K562 (cell line): Measurements from ENCODE around the gene SPATA24. TPM values are rescaled to one million over a fixed set of nuclear protein-coding genes. Genes with fewer than 3 reads are reported as not detected.
A peak's percentile ranks its signal among the peaks of the same experiment; 100 is the strongest.

ENCODE experiments used
- ATAC-seq: fragments of 200-7000 bp; cut with Tn5 transposase; 3 replicates; pipeline ENCODE4 v1.9.1; 2020; ENCODE audit warnings: moderate library complexity
- BruUV-seq: library from RNA; stranded (reverse); fragments of 400-500 nt; replicated peaks from 2 replicates; lab custom pipeline; 2021; lab: Mats Ljungman, UMichigan
- CTCF ChIA-PET: fragments of 300-600 bp; formaldehyde crosslinking; extraction: SDS; loops from one replicate; lab custom pipeline; 2021; ENCODE audit warnings: low intra/inter-chr PET ratio; lab: Yijun Ruan, JAX
- POLR2A ChIA-PET: fragments of 300-600, 350-650 bp; sonication (Branson Sonifier 250); formaldehyde crosslinking; extraction: SDS; loops from one replicate; lab custom pipeline; 2021; ENCODE audit warnings: antibody characterized with exemption, inconsistent platforms; lab: Yijun Ruan, JAX
- DNase-seq, 4 experiments: peaks; one replicate each; pipeline versions ENCODE4 v3.0.0 to v3.0.0-alpha.2; 2011 to 2018; ENCODE audit warnings: low spot score in 3 of 4, mixed read lengths in 3 of 4; ENCODE audit errors: extremely low read depth in 1 of 4
- FAIRE-seq: peaks from 2 replicates; lab custom pipeline; 2011; peaks lifted over from hg19 to GRCh38; lab: Jason Lieb, UNC
- H2AFZ ChIP-seq: 2 replicates; pipeline ENCODE4 v1.6.0; 2011; ENCODE audit warnings: low read depth, low read length, control low read depth, inconsistent platforms
- H3K27ac ChIP-seq: fragments of 200-600 bp; 3 replicates; pipeline ENCODE4 v1.8.0; 2011; ENCODE audit warnings: low read depth, mild to moderate bottlenecking, control low read depth, inconsistent platforms, low read length, moderate library complexity, mixed read lengths; ENCODE audit errors: extremely low read depth
- H3K27me3 ChIP-seq, 2 experiments: fragments of 300-600 bp in 1 of 2; 2 replicates in 1 of 2; 3 replicates in 1 of 2; pipeline versions ENCODE4 v1.6.0 to v1.8.0; 2011; ENCODE audit warnings: inconsistent platforms in 2 of 2, low read length in 2 of 2, mild to moderate bottlenecking in 1 of 2, mixed read lengths in 1 of 2, moderate library complexity in 1 of 2; ENCODE audit not compliant: control insufficient read depth in 2 of 2, insufficient read depth in 2 of 2
- H3K36me3 ChIP-seq: fragments of 300-600 bp; 3 replicates; pipeline ENCODE4 v1.8.0; 2011; ENCODE audit warnings: mild to moderate bottlenecking, low read length, inconsistent platforms; ENCODE audit not compliant: control insufficient read depth, insufficient read depth
- H3K4me1 ChIP-seq, 2 experiments: fragments of 200-600 bp in 1 of 2; replicated peaks in 1 of 2; 2 replicates in 1 of 2; 3 replicates in 1 of 2; pipeline versions ENCODE4 v1.5.1 to v1.8.0; 2011; ENCODE audit warnings: inconsistent platforms in 2 of 2, low read length in 2 of 2, mild to moderate bottlenecking in 1 of 2, mixed read lengths in 1 of 2, moderate library complexity in 1 of 2; ENCODE audit not compliant: control insufficient read depth in 2 of 2, insufficient read depth in 2 of 2
- H3K4me2 ChIP-seq: 2 replicates; pipeline ENCODE4 v1.6.1; 2011; ENCODE audit warnings: low read length, control low read depth, inconsistent platforms, mixed read lengths; ENCODE audit not compliant: insufficient read depth
- H3K4me3 ChIP-seq: fragments of 200-600 bp; sonication (generic), shearing (Covaris generic); 2 replicates; pipeline ENCODE4 v1.5.1; 2016; ENCODE audit warnings: control low read depth, inconsistent platforms
- H3K79me2 ChIP-seq: fragments of 200-600 bp; 3 replicates; pipeline ENCODE4 v1.8.0; 2011; ENCODE audit warnings: low read length, inconsistent platforms; ENCODE audit not compliant: control insufficient read depth, insufficient read depth
- H3K9ac ChIP-seq, 2 experiments: 2 replicates each; pipeline versions ENCODE4 v1.6.0 to v1.6.1; 2011; ENCODE audit warnings: low read depth in 2 of 2, low read length in 2 of 2, control low read depth in 1 of 2, inconsistent platforms in 1 of 2, mild to moderate bottlenecking in 1 of 2, mixed read lengths in 1 of 2; ENCODE audit not compliant: insufficient read depth in 1 of 2
- H3K9me1 ChIP-seq: one replicate; pipeline ENCODE4 v1.6.0; 2011; ENCODE audit warnings: inconsistent platforms, mild to moderate bottlenecking, low read length, moderate library complexity; ENCODE audit not compliant: control insufficient read depth, insufficient read depth
- H3K9me3 ChIP-seq: replicated peaks from 2 replicates; pipeline ENCODE4 v1.5.1; 2011; ENCODE audit warnings: low read depth, low read length, inconsistent platforms; ENCODE audit not compliant: control insufficient read depth, insufficient read depth
- H4K20me1 ChIP-seq: replicated peaks from 2 replicates; pipeline ENCODE4 v1.6.1; 2011; ENCODE audit warnings: low read length, inconsistent platforms, mixed read lengths; ENCODE audit not compliant: control insufficient read depth, insufficient read depth
- CHD4 ChIP-seq: fragments of 200-600 bp; sonication (generic); IDR thresholded peaks from 3 replicates; pipeline ENCODE4 v1.6.1; 2012; ENCODE audit warnings: low read depth, mild to moderate bottlenecking, mixed read lengths, low read length, inconsistent platforms; ENCODE audit not compliant: insufficient read depth, insufficient replicate concordance, poor library complexity, severe bottlenecking
- DDX20 ChIP-seq: fragments of 450-650 bp; IDR thresholded peaks from 2 replicates; pipeline ENCODE4 v1.6.1; 2016; ENCODE audit warnings: missing genetic modification characterization, low read depth, mild to moderate bottlenecking, missing compliant biosample characterization, moderate library complexity
- DNMT1 ChIP-seq: fragments of 450-650 bp; IDR thresholded peaks from 2 replicates; pipeline ENCODE4 v1.6.1; 2016; ENCODE audit warnings: antibody characterized with exemption, mild to moderate bottlenecking
- EGR1 ChIP-seq: fragments of 450-650 bp; conservative IDR thresholded peaks from 2 replicates; pipeline ENCODE4 v1.6.1; 2017; ENCODE audit warnings: mild to moderate bottlenecking
- FOXA1 ChIP-seq: fragments of 450-650 bp; IDR thresholded peaks from 2 replicates; pipeline ENCODE4 v1.6.1; 2016; ENCODE audit warnings: mild to moderate bottlenecking, borderline replicate concordance
- MBD1 ChIP-seq: fragments of 250-450 bp; sonication (Bioruptor Pico); IDR thresholded peaks from 2 replicates; pipeline ENCODE4 v1.8.0; 2022; ENCODE audit warnings: inconsistent platforms
- REST ChIP-seq, 2 experiments: fragments of 450-650 bp; formaldehyde crosslinking in 1 of 2; IDR thresholded peaks; 2 replicates each; pipeline versions ENCODE4 v1.4.0 to v1.6.1; 2014 to 2020; ENCODE audit warnings: mild to moderate bottlenecking in 2 of 2, borderline replicate concordance in 1 of 2, low read depth in 1 of 2
- SMARCA5 ChIP-seq: fragments of 450-650 bp; IDR thresholded peaks from 2 replicates; pipeline ENCODE4 v1.6.1; 2016
- ZNF12 ChIP-seq: sonication (generic); formaldehyde crosslinking; IDR thresholded peaks from 2 replicates; pipeline ENCODE4 v1.4.0; 2020; ENCODE audit warnings: mild to moderate bottlenecking, missing genetic modification reagents
- ZNF140 ChIP-seq: fragments of 250-450 bp; sonication (Bioruptor Pico); IDR thresholded peaks from 2 replicates; pipeline ENCODE4 v1.8.0; 2021; ENCODE audit warnings: moderate library complexity, mild to moderate bottlenecking, inconsistent platforms
- ZNF778 ChIP-seq: fragments of 450-650 bp; formaldehyde crosslinking; IDR thresholded peaks from 2 replicates; pipeline ENCODE4 v1.4.0; 2020; ENCODE audit warnings: mild to moderate bottlenecking, moderate library complexity
- WGBS: fragments of 100-300 bp; shearing (Covaris generic); methylation state at CpG from one replicate; pipeline ENCODE4 v1.1.6; 2016; ENCODE audit warnings: low coverage, mixed read lengths; ENCODE audit not compliant: insufficient coverage; ENCODE audit errors: missing lambda C conversion rate; 5-methylcytosine and 5-hydroxymethylcytosine counted together
- in situ Hi-C: fragments of 300-500 bp; cut with MboI; formaldehyde crosslinking; loops from 4 replicates; pipeline ENCODE4 v1.15.0; 2018; ENCODE audit warnings: inconsistent platforms, mixed read lengths
- intact Hi-C: fragments of 100-400 bp; cut with micrococcal nuclease; formaldehyde crosslinking; loops from 2 replicates; pipeline ENCODE4 v1.14.2; 2022
- polyA plus RNA-seq, 8 experiments: library from polyadenylated mRNA; depleted of rRNA in 4 of 8; stranded (reverse) in 5 of 8; unstranded in 3 of 8; fragments of >200 nt; fragmentation: Nextera tagmentation in 2 of 8; fragmentation: Illumina TruSeq in 1 of 8; extraction: Ambion mirVana in 2 of 8; extraction: Trizol in 1 of 8; gene quantifications; 2 replicates each; pipeline versions ENCODE4 v1.2.1 to v1.2.3, GENCODE V29; 2011 to 2014; ENCODE audit warnings: inconsistent platforms in 1 of 8, missing spikeins in 1 of 8
- total RNA-seq, 7 experiments: library from RNA; depleted of rRNA in 6 of 7; stranded (reverse); fragments of >200 nt in 6 of 7; fragmentation: Illumina TruSeq in 2 of 7; extraction: Trizol in 2 of 7; gene quantifications; 2 replicates each; pipeline versions ENCODE4 v1.2.1 to v1.2.3, GENCODE V29; 2011 to 2021; ENCODE audit warnings: low replicate concordance in 1 of 7

The SPATA24 gene
- total and polyA plus RNA-seq, 9 of the 15 experiments (the other 6 are each of a cell fraction or from before 2014, with no cell fraction given): 4.1 to 12.6 (median 8.0) TPM

GRCh38 chr5:139439013-139439903 is 35.4 kb upstream of the SPATA24 start, which contains the start of gene DNAJC18:
Gene DNAJC18 (minus strand): TSS chr5:139439525. CDS start chr5:139439445, 80 bp downstream.
- peak; percentile 92 for FAIRE-seq
- no TSS peak for BruUV-seq
- intact Hi-C loops: loop anchor here (1.0 kb wide), 1 partner anchor 39 kb away; no protein-coding TSS in a partner anchor
- TF ChIP-seq DDX20 (tag) (no peak), MBD1 (CRISPR knock-in tag) (no peak), FOXA1 (no peak), SMARCA5 (0 out of 2 replicates have a peak, but pooled peaks have one; percentile 14), ZNF140 (CRISPR knock-in tag) (no peak), REST (IDR thresholded peaks at IDR 0.05; ENCODE audit: borderline replicate concordance) (no peak), REST (CRISPR knock-in tag; IDR thresholded peaks at IDR 0.05; ENCODE audit: low read depth) (no peak), DNMT1 (no peak), EGR1 (peak; percentile 89), CHD4 (no peak), ZNF778 (CRISPR knock-in tag) (no peak), ZNF12 (CRISPR knock-in tag) (no peak)

More at GRCh38 chr5:139439013-139439903, 35.4 kb upstream of the SPATA24 start, which contains the start of gene DNAJC18:
- peak within 1 kb of the TSS; percentile 80 for H3K4me3 ChIP-seq
- ChIA-PET POLR2A (interaction anchor here (0.6 to 1.3 kb wide), 15 partner anchors 9 to 740 kb away, joined by 3 to 10 read pairs (median 3); no protein-coding TSS in a partner anchor), CTCF (interaction anchor here (0.5 to 0.6 kb wide), 2 partner anchors 104 to 110 kb away, joined by 3 read pairs; no protein-coding TSS in a partner anchor)
- ATAC-seq: peak; percentile 97
- no peaks in the 10 kb centered on the region for H3K27me3 ChIP-seq
- peak within 1 kb of the TSS; percentile 94 for H3K4me2 ChIP-seq
- in situ Hi-C loops: no loop called here
- no peaks in the 10 kb centered on the region for H4K20me1 ChIP-seq
- no peaks in the 10 kb centered on the region for H3K36me3 ChIP-seq
- peaks cover 11 to 17% of the 10 kb centered on the region in 2 experiments for H3K4me1 ChIP-seq
- H3K27ac ChIP-seq: peak within 1 kb of the TSS; percentile 91
- 6% methylated on average over 28 of the region's 49 CpGs for WGBS
- H2AFZ ChIP-seq: peak within 1 kb of the TSS; percentile 99
- no peaks in the 10 kb centered on the region for H3K9me3 ChIP-seq
- H3K9ac ChIP-seq: peak within 1 kb of the TSS; percentile 82 to 91
- peak; percentile 94 to 97 (median 95) for DNase-seq
- H3K9me1 ChIP-seq: no peaks in the 10 kb centered on the region
- H3K79me2 ChIP-seq: no peaks in the 10 kb centered on the region
